ENCODE measurements around the gene CACNA1S. TPM values are rescaled to one million over a fixed set of nuclear protein-coding genes. Genes with fewer than 3 reads are reported as not detected.
A peak's percentile ranks its signal among the peaks of the same experiment; 100 is the strongest.

The CACNA1S gene
- total RNA-seq, 3 donors from 2014 or later: not detected

DNA sequence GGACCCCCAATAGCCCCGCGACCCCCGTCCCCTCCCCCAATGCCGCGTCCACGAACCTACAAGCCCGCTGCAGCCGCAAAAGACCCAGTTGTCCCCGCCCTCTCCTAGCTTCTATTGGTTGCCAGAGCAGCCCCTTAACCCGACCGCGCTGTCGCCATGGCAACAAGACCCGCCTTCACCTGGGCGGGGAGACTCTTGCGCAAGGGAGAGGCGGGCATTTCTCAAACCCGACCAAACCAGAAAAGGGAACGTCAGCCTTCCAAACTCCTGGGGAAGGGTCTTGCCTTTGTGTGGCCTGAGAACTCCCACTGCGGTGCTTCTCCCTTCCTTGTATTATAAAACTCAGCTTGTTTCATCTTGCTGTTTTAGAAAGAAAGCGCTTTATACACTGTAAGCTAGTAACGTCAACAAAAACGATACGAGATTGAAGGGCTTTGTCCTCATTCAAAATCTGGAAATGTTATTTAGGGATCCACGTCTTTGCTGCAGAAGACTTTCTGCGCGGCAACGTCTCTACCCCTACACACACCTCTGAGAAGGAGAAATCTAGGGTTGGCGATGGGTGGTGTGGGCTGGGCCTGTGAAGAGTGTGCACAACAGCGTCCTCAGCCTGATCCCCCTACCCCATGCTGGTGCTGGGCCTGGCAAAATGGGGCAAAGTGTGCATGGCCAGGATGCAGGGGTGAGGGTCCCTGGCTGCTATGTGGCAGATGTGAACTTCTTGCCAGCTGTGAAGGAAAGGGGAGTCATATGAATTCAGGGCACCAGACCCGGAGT is 42.4 kb upstream of the CACNA1S start, which contains the start of gene TMEM9:
TSS of gene TMEM9 (minus strand) at position 86 of the 777 bp plus-strand sequence. CDS start 551 bp downstream, outside the sequence.
- Histone ChIP-seq H3K9me3 (no peaks in the 10 kb centered on the region), H3K4me1 (peaks cover 0 to 4% of the 10 kb centered on the region in 2 donors), H3K4me3 (peak within 1 kb of the TSS; percentile 74 to 90 (median 86)), H3K27me3 (no peaks in the 10 kb centered on the region), H3K36me3 (no peaks in the 10 kb centered on the region), H3K27ac (peak within 1 kb of the TSS; percentile 64 to 79)
- DNase-seq (ENCODE audit: low spot score in 2 of 2): peak; percentile 96 to 99
- intact Hi-C loops (cut with DNase I; ENCODE audit: low total_unique reads): no loop called here
- TF ChIP-seq POLR2AphosphoS5 (IDR thresholded peaks at IDR 0.05) (peak; percentile 48 to 85 (median 73)), POLR2A (IDR thresholded peaks at IDR 0.05) (peak; percentile 23)
- TF ChIP-seq, protein P1, sequence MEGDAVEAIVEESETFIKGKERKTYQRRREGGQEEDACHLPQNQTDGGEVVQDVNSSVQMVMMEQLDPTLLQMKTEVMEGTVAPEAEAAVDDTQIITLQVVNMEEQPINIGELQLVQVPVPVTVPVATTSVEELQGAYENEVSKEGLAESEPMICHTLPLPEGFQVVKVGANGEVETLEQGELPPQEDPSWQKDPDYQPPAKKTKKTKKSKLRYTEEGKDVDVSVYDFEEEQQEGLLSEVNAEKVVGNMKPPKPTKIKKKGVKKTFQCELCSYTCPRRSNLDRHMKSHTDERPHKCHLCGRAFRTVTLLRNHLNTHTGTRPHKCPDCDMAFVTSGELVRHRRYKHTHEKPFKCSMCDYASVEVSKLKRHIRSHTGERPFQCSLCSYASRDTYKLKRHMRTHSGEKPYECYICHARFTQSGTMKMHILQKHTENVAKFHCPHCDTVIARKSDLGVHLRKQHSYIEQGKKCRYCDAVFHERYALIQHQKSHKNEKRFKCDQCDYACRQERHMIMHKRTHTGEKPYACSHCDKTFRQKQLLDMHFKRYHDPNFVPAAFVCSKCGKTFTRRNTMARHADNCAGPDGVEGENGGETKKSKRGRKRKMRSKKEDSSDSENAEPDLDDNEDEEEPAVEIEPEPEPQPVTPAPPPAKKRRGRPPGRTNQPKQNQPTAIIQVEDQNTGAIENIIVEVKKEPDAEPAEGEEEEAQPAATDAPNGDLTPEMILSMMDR (IDR thresholded peaks at IDR 0.05): no peak

DNA sequence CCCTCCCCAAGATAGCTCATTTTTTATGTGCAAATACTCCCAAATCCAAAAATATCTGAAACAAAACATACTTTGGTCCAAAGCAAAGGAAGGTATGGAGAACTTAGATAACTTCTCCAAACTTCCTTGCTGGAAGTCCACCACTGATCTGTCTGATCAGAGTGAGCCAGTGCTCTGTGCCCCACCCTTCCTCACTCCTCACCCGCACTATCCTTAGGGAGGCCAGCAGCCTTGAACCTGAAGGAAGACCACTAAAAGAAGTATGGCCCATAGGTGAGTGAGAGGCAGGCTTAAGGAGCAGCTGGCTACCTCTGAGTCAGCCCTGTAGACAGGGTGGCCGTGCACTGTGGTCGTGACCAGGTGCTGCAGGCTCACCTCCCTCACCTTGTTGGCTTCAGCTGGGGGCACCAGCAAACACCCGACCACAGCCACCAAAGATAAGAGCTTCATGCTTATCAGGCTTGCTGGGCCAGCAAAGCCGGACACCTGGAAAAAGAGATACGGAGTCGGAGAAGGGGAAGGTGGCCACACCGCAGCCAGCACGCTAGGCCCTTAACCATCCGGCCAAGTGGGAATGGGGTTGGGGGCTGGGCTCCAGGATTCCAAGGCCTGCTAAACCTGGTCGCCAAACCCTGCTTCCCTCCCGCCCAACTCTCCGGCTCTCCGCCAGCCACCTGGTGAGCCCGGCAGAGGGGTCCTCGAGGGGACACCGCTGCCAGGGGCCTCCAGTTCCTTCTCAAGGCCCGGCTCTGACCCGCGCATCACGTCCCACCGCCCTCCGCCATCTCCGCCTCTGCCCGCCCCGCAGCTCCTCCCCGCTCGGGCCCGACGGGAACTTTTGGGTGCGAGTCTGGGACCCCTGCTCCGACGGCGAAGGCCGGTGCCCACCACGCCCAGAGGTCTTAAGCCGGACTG is 41.5 kb upstream of the CACNA1S start:
- peak overlapping the region; percentile 64 to 79 for H3K27ac ChIP-seq
- peaks cover 0 to 4% of the 10 kb centered on the region in 2 donors for H3K4me1 ChIP-seq
- intact Hi-C loops (cut with DNase I; ENCODE audit: low total_unique reads): no loop called here
- no peaks in the 10 kb centered on the region for H3K36me3 ChIP-seq
- peak overlapping the region; percentile 74 to 90 (median 86) for H3K4me3 ChIP-seq
- no peaks in the 10 kb centered on the region for H3K27me3 ChIP-seq
- TF ChIP-seq POLR2A (IDR thresholded peaks at IDR 0.05): no peak
- no peak for TF ChIP-seq POLR2AphosphoS5 (IDR thresholded peaks at IDR 0.05)
- TF ChIP-seq, protein P1 (IDR thresholded peaks at IDR 0.05): no peak
- no peak for DNase-seq (ENCODE audit: low spot score in 2 of 2)
- no peaks in the 10 kb centered on the region for H3K9me3 ChIP-seq

DNA sequence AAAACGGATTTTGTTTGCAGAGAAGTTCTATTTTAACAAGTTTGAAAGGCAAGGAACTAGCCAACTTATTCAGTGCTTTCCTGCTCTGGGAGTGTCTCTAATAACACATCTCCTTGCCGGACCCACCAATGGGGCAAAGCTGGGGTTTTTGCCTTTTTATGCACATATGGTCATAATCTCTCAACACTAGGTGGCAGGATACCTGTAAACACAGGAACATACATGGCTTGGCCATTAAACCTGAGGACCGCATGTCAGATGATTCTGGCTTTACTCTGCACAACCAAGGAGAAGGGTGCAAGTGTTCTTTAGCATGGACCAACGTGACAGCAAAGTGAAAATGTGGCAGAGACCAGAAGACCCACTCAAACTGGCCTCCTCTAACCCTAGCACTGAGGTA is 37.2 kb upstream of the CACNA1S start:
- Histone ChIP-seq H3K9me3 (no peaks in the 10 kb centered on the region), H3K27me3 (no peaks in the 10 kb centered on the region), H3K4me1 (peaks cover 0 to 4% of the 10 kb centered on the region in 2 donors), H3K4me3 (no peak overlapping the region), H3K36me3 (no peaks in the 10 kb centered on the region), H3K27ac (no peak overlapping the region)
- DNase-seq (ENCODE audit: low spot score in 2 of 2): no peak
- intact Hi-C loops (cut with DNase I; ENCODE audit: low total_unique reads): no loop called here
- TF ChIP-seq, protein P1 (IDR thresholded peaks at IDR 0.05): peak in 1 of 3 donors; percentile 33
- TF ChIP-seq POLR2A (IDR thresholded peaks at IDR 0.05) (no peak), POLR2AphosphoS5 (IDR thresholded peaks at IDR 0.05) (no peak)

DNA sequence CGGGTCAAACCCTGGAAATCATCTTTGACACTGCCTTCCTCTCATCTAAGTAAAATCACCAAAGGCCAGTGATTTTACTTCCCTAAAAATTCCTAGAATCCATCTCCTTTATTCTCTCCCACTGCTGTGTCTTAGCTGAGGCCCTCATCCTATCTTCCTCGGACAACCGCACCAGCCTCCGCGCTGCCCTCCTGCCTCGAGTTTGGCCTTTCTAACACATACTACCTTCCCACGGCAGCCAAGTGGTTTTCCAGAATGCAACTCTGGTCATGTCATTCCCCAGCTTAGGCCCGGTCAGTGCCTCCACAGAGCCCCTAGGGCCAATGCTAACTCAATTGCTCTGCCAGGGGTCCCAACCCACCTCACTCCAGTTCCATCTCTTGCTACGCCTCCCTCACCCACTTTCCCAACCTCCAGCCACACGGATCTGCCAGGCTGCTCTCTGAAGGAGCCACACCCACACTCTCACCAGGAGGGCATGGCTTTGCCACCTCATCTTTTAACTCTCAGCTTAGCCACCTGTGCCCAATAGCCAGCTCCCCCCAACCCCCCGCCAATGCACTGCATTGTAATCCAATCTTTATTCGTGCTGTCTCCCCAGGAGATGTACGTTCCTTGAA is 35.3 kb upstream of the CACNA1S start:
- no peaks in the 10 kb centered on the region for H3K9me3 ChIP-seq
- intact Hi-C loops (cut with DNase I; ENCODE audit: low total_unique reads): no loop called here
- no peak overlapping the region for H3K27ac ChIP-seq
- DNase-seq (ENCODE audit: low spot score in 2 of 2): no peak
- no peaks in the 10 kb centered on the region for H3K4me1 ChIP-seq
- TF ChIP-seq POLR2AphosphoS5 (IDR thresholded peaks at IDR 0.05): no peak
- TF ChIP-seq, protein P1 (IDR thresholded peaks at IDR 0.05): no peak
- TF ChIP-seq POLR2A (IDR thresholded peaks at IDR 0.05): no peak
- H3K36me3 ChIP-seq: peaks cover 4% of the 10 kb centered on the region
- H3K4me3 ChIP-seq: no peak overlapping the region
- H3K27me3 ChIP-seq: no peaks in the 10 kb centered on the region
